ENCODE data around the gene ACAP1. TPM values are rescaled to one million over a fixed set of nuclear protein-coding genes. Genes with fewer than 3 reads are reported as not detected.

ACAP1 gene
- total RNA-seq, result 0.81 and 1.4 TPM in 2 replicates

- DNase-seq (ENCODE audit: low read depth), result no peak
- no peak within 1 kb of the TSS for H3K4me3 ChIP-seq (ENCODE audit: low read depth, low read length)
- TF ChIP-seq CTCF (conservative IDR thresholded peaks at IDR 0.05; ENCODE audit: low read depth, low read length), result no peak
Observed at GRCh38 chr17:7336240-7337175, at the start of gene ACAP1. TSS of gene ACAP1 (plus strand) at chr17:7336529. CDS start at chr17:7336735, 206 bp downstream.

GRCh38 chr17:7289256-7290032, 46.9 kb upstream of the ACAP1 start:
- H3K4me3 ChIP-seq (ENCODE audit: low read depth, low read length), result no peak overlapping the region
- TF ChIP-seq CTCF (conservative IDR thresholded peaks at IDR 0.05; ENCODE audit: low read depth, low read length), result no peak
- no peak for DNase-seq (ENCODE audit: low read depth)

GRCh38 chr17:7290166-7290565, 46.2 kb upstream of the ACAP1 start:
- TF ChIP-seq CTCF (conservative IDR thresholded peaks at IDR 0.05; ENCODE audit: low read depth, low read length), result no peak
- H3K4me3 ChIP-seq (ENCODE audit: low read depth, low read length), result no peak overlapping the region
- no peak for DNase-seq (ENCODE audit: low read depth)

- DNase-seq (ENCODE audit: low read depth), result no peak
- no peak for TF ChIP-seq CTCF (conservative IDR thresholded peaks at IDR 0.05; ENCODE audit: low read depth, low read length)
- H3K4me3 ChIP-seq (ENCODE audit: low read depth, low read length), result no peak overlapping the region
Observed at GRCh38 chr17:7290685-7291084, 45.6 kb upstream of the ACAP1 start.

- no peak for TF ChIP-seq CTCF (conservative IDR thresholded peaks at IDR 0.05; ENCODE audit: low read depth, low read length)
- no peak for DNase-seq (ENCODE audit: low read depth)
- no peak overlapping the region for H3K4me3 ChIP-seq (ENCODE audit: low read depth, low read length)
Observed at GRCh38 chr17:7292194-7292593, 44.1 kb upstream of the ACAP1 start.

GRCh38 chr17:7292729-7293128, 43.6 kb upstream of the ACAP1 start:
- no peak for TF ChIP-seq CTCF (conservative IDR thresholded peaks at IDR 0.05; ENCODE audit: low read depth, low read length)
- no peak overlapping the region for H3K4me3 ChIP-seq (ENCODE audit: low read depth, low read length)
- no peak for DNase-seq (ENCODE audit: low read depth)

All from epithelial cell of proximal tubule (primary cell).